ENCODE results near the gene MACROH2A2.

MACROH2A2 gene

DNA sequence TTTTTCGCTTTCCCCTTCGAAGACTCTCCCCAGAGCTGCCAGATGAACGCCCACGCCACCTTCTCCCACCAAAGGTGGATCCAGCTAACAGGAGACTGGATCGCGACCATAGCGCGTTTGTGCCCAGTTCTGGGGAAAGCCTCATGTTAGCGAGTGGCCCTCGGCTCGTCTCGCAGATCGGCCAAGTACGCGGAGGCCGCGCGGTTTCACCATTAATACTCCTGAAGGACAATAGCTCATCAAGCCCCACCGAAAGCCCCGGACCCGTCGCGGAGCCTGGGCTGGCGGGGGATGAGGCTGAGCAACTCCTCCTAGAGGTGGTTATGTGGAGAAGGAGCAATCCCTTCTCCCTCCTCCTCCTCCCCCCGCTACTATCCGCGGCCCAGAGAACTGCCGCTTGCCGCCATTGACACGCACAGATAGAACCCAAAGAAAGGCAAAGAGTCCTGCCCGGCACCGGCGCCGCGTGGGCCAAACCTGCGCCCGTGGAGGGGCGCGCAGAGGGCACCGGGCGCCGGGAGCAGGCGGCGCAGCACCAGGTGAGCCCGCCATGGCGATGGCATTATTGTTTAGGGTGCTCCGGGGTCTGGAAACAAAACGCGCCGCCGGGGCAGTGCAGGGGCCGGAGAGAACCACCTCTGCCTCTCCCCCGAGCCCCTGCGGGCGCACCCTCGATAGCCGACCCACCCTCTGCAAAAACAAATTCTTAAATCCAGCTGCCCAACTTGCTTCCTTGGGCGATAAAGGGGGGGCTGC is at the start of gene MACROH2A2:
TSS of gene MACROH2A2 (plus strand) at position 385 of the 756 bp plus-strand sequence. CDS start 22,813 bp downstream, outside the sequence.
- FAIRE-seq (no peak), DNase-seq (ENCODE audit: insufficient read length, low spot score) (no peak)
- TF ChIP-seq, protein P1, sequence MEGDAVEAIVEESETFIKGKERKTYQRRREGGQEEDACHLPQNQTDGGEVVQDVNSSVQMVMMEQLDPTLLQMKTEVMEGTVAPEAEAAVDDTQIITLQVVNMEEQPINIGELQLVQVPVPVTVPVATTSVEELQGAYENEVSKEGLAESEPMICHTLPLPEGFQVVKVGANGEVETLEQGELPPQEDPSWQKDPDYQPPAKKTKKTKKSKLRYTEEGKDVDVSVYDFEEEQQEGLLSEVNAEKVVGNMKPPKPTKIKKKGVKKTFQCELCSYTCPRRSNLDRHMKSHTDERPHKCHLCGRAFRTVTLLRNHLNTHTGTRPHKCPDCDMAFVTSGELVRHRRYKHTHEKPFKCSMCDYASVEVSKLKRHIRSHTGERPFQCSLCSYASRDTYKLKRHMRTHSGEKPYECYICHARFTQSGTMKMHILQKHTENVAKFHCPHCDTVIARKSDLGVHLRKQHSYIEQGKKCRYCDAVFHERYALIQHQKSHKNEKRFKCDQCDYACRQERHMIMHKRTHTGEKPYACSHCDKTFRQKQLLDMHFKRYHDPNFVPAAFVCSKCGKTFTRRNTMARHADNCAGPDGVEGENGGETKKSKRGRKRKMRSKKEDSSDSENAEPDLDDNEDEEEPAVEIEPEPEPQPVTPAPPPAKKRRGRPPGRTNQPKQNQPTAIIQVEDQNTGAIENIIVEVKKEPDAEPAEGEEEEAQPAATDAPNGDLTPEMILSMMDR (IDR thresholded peaks at IDR 0.05; ENCODE audit: insufficient read depth, missing control alignments), result peak; percentile 17

DNA sequence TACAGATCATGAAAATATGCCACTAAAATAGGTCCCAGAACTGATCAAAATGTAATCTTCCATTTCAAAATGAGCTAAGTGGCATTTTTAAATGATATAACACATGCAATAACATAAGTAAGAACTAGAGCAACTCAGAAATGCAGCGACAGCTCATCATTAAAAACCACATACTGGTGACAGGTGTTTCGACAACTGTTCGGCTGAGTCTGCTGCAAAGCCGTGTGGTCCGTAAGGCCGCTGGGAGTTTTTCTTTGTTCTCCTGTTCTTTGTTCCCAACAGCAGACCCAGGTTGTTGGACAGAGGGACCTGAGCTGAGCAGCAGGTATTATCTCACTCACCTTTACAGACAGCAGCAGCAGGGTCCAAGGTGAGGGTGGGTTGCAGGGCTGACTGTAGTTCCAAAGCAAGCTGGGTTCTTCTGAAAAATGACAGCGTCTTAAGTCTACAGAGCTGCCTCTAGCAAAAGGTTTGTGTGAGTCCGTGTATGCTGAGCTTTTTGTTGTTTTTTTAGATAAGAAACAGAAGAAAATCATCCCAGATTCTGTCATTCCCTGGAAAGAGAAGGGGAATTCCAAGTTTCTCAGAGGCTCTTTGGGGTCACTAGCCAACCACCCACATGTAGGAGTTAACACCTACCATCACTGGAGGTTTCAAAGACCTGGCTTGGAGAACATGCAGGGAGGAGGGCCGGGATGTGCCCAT is 45.4 kb upstream of the MACROH2A2 start:
- TF ChIP-seq, protein P1 (IDR thresholded peaks at IDR 0.05; ENCODE audit: insufficient read depth, missing control alignments), result no peak
- FAIRE-seq (no peak), DNase-seq (ENCODE audit: insufficient read length, low spot score) (no peak)

DNA sequence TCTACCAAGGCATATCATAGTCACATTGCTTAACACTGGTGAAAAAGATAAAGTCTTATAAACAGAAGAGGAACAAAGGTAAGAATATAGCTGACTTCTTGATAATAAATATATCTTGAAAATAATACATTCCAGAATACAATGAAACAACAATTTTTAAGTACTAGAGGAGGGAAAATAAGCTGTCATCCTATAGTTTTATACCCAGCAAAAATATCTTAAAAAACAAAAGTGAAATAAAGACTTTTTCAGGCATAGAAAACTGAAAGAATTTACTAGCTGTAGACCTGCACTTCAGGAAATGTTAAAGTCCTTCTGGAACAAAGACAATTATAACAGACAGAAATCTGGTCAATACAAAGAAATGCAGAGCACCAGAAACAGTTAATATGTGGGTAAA is 21.4 kb upstream of the MACROH2A2 start:
- no peak for FAIRE-seq
- TF ChIP-seq, protein P1 (IDR thresholded peaks at IDR 0.05; ENCODE audit: insufficient read depth, missing control alignments), result no peak
- no peak for DNase-seq (ENCODE audit: insufficient read length, low spot score)

DNA sequence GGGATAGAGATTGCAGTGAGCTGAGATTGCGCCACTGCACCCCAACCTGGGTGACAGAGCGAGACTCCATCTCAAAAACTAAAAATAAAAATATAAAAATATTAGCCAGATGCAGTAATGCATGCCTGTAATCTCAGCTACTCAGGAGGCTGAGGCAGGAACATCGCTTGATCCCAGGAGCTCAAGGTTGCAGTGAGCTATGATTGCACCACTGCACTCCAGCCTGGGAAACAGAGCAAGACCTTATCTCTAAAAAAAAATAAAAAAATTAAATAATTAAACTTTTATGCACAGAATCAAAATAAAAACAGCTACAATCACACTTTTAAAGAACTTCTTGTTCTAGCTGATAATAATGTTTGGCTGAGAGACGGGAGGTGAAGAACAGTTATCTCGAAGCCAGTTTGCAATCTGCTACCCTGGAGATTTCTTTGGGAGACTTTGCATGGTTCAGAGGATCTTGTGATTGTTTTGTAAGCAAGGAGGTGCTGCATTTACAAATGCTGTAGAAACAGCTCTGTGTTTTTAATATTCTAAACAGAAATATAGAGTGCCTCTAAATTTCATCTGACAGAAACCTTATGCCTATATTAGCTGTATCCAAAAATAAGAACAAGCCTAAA is 19.9 kb upstream of the MACROH2A2 start:
- TF ChIP-seq, protein P1 (IDR thresholded peaks at IDR 0.05; ENCODE audit: insufficient read depth, missing control alignments), result no peak
- FAIRE-seq (no peak), DNase-seq (ENCODE audit: insufficient read length, low spot score) (no peak)

DNA sequence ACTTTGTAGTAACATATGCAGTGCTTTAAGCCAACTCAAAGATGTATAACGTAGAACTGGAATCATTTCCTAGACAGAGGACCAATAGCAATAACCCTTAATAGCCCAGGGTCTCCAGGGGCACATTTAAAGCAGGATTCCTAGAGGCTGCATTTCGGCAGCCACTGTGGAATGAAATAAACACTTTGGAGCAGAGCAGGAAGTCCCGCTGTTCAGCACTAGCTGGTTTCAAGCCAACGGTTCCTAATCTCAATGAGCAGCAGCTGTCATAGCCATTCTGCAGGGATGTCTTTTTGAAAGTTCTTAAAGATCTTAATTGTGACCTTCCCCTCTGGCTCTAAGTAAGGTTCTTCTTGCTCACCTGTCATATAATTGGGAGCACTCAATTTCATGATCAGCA is 18.4 kb upstream of the MACROH2A2 start:
- FAIRE-seq, result no peak
- TF ChIP-seq, protein P1 (IDR thresholded peaks at IDR 0.05; ENCODE audit: insufficient read depth, missing control alignments), result no peak

DNA sequence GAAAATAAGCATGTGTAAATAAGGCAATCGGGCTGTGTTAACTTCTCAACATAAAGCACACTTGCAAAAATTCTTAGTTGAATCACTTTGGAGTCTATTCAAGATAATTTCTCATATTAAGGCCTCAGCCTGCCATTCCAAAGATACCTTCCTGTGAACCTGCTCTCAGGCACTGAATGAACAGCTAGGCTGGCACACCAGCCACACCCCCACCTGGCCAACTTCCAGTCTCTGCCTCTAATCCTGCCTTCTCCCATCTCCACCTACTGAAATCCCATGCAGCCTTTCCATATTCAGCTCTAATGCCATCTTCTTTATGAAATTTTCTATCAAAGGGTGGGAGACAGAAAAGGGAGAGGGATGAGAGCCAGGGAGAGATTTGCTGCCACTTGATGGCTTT is 17.1 kb upstream of the MACROH2A2 start:
- TF ChIP-seq, protein P1 (IDR thresholded peaks at IDR 0.05; ENCODE audit: insufficient read depth, missing control alignments), result no peak
- DNase-seq (ENCODE audit: insufficient read length, low spot score) (no peak), FAIRE-seq (no peak)

More for the DNA sequence above, 18.4 kb upstream of the MACROH2A2 start:
- no peak for DNase-seq (ENCODE audit: insufficient read length, low spot score)

Measured in D721Med (cell line).